ENCODE results near the gene LCP2.

LCP2 gene

DNA sequence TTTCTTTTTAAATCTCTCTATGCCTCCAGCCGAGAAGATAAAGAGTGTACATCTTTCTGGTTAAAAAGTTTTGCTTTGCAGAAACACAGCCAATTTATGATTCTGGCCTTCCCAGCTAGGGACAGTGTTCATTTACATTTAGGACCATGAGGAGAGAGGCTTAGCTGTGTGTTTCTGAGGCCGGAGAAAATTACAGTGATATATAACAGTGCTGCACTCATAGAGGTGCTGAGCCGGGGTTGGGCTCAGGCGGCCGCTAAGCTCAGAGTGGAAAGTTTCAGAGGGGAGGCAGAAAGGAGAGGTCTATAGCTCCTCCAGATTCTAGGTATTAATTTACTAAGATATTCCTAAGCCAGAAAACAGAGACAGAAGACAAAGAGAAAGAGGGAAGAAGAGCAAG, 37.0 kb upstream of the LCP2 start:
- no peak for ATAC-seq
- no peak for TF ChIP-seq CSDC2 (CRISPR knock-in tag; IDR thresholded peaks at IDR 0.05)
- no peak for TF ChIP-seq POU6F1 (CRISPR knock-in tag; IDR thresholded peaks at IDR 0.05; ENCODE audit: borderline replicate concordance, low read depth)
- TF ChIP-seq SNAI2 (CRISPR knock-in tag; IDR thresholded peaks at IDR 0.05), result no peak
- no peak for TF ChIP-seq OSR1 (CRISPR knock-in tag; IDR thresholded peaks at IDR 0.05)

DNA sequence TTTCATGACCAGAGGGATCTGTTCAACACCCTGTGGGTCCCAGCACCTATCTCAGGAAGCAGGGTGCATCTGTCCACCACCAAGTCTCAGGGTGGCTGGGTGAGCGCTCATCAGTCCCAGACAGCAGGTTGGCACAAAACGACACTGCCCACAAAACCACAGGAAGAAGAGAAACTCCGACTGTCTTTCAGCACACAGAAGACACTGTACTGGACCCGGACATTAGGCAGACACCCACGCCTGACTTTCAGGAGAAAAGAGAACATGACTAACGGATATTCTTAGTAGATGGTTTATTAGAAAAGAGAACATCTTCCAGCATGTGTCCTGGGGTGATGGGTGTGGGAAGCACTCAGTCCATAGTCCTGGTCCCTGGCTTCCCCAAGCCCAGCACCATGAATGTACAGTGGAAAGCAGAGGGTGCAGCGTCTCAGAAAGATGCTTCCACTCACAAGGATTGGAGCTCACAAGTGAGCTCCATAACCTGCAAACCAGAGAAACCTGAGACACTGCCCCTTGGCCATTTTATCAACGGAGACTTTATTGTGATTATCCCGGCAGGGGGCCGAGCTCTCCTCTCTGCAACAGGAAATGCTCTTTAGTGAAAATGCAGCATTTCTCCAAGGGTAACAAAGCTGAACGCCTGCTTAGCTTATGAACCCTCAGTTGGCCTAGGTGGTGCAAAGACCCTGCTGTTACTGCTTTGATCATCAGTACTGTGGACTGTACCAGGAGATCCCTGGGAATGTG, 35.8 kb upstream of the LCP2 start:
- TF ChIP-seq ESRRG (CRISPR knock-in tag; IDR thresholded peaks at IDR 0.05), result no peak
- no peak for TF ChIP-seq ZC3H10 (CRISPR knock-in tag; IDR thresholded peaks at IDR 0.05)
- TF ChIP-seq, protein P1, sequence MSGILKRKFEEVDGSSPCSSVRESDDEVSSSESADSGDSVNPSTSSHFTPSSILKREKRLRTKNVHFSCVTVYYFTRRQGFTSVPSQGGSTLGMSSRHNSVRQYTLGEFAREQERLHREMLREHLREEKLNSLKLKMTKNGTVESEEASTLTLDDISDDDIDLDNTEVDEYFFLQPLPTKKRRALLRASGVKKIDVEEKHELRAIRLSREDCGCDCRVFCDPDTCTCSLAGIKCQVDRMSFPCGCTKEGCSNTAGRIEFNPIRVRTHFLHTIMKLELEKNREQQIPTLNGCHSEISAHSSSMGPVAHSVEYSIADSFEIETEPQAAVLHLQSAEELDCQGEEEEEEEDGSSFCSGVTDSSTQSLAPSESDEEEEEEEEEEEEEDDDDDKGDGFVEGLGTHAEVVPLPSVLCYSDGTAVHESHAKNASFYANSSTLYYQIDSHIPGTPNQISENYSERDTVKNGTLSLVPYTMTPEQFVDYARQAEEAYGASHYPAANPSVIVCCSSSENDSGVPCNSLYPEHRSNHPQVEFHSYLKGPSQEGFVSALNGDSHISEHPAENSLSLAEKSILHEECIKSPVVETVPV (CRISPR knock-in tag; IDR thresholded peaks at IDR 0.05), result no peak
- TF ChIP-seq, protein P2, sequence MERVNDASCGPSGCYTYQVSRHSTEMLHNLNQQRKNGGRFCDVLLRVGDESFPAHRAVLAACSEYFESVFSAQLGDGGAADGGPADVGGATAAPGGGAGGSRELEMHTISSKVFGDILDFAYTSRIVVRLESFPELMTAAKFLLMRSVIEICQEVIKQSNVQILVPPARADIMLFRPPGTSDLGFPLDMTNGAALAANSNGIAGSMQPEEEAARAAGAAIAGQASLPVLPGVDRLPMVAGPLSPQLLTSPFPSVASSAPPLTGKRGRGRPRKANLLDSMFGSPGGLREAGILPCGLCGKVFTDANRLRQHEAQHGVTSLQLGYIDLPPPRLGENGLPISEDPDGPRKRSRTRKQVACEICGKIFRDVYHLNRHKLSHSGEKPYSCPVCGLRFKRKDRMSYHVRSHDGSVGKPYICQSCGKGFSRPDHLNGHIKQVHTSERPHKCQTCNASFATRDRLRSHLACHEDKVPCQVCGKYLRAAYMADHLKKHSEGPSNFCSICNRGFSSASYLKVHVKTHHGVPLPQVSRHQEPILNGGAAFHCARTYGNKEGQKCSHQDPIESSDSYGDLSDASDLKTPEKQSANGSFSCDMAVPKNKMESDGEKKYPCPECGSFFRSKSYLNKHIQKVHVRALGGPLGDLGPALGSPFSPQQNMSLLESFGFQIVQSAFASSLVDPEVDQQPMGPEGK (CRISPR knock-in tag; IDR thresholded peaks at IDR 0.05; ENCODE audit: borderline replicate concordance), result no peak
- no peak for TF ChIP-seq ZNF8 (CRISPR knock-in tag; IDR thresholded peaks at IDR 0.05)
- TF ChIP-seq ISL1 (CRISPR knock-in tag; IDR thresholded peaks at IDR 0.05), result no peak
- TF ChIP-seq POU6F1 (CRISPR knock-in tag; IDR thresholded peaks at IDR 0.05; ENCODE audit: borderline replicate concordance, low read depth), result no peak
- no peak for TF ChIP-seq OSR1 (CRISPR knock-in tag; IDR thresholded peaks at IDR 0.05)
- no peak for TF ChIP-seq ZFP30 (CRISPR knock-in tag; IDR thresholded peaks at IDR 0.05)
- no peak for TF ChIP-seq ARNTL (CRISPR knock-in tag; IDR thresholded peaks at IDR 0.05; ENCODE audit: borderline replicate concordance, low read depth)
- no peak for TF ChIP-seq ZFP3 (CRISPR knock-in tag; IDR thresholded peaks at IDR 0.05)
- no peak for TF ChIP-seq ZNF565 (CRISPR knock-in tag; conservative IDR thresholded peaks at IDR 0.05; ENCODE audit: low read depth)
- no peak for ATAC-seq

DNA sequence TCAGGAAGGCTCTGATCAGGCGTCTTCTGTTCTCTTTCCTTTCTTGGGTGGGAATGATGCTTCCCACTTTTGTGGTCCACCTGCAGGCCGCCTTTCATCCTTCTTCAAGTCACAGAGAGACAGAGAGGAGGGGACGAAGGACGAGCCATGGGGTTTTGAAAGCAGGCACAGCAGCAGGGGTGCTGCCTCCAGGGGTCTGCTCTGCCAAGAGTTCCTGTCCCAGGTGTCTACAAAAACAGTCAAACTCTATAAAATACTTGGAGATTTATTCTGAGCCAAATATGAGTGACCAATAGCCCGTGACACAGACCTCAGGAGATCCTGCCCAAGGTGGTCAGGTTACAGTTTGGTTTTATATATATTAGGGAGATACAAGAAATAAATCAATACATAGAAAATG, 34.5 kb upstream of the LCP2 start:
- ATAC-seq, result no peak
- TF ChIP-seq SNAI2 (CRISPR knock-in tag; IDR thresholded peaks at IDR 0.05) (no peak), CREB5 (CRISPR knock-in tag; IDR thresholded peaks at IDR 0.05; ENCODE audit: low read depth) (no peak), ZNF565 (CRISPR knock-in tag; conservative IDR thresholded peaks at IDR 0.05; ENCODE audit: low read depth) (no peak), ZC3H10 (CRISPR knock-in tag; IDR thresholded peaks at IDR 0.05) (no peak), CSDC2 (CRISPR knock-in tag; IDR thresholded peaks at IDR 0.05) (no peak), ZNF70 (CRISPR knock-in tag; IDR thresholded peaks at IDR 0.05) (no peak), GLIS3 (CRISPR knock-in tag; IDR thresholded peaks at IDR 0.05) (no peak), BACH2 (CRISPR knock-in tag; IDR thresholded peaks at IDR 0.05; ENCODE audit: borderline replicate concordance) (no peak), ZFP30 (CRISPR knock-in tag; IDR thresholded peaks at IDR 0.05) (no peak), RARB (CRISPR knock-in tag; IDR thresholded peaks at IDR 0.05) (no peak), TCF4 (CRISPR knock-in tag; IDR thresholded peaks at IDR 0.05; ENCODE audit: borderline replicate concordance) (no peak), TOX (CRISPR knock-in tag; IDR thresholded peaks at IDR 0.05; ENCODE audit: borderline replicate concordance) (no peak), ARNTL (CRISPR knock-in tag; IDR thresholded peaks at IDR 0.05; ENCODE audit: borderline replicate concordance, low read depth) (no peak), ZNF8 (CRISPR knock-in tag; IDR thresholded peaks at IDR 0.05) (no peak), PPARA (CRISPR knock-in tag; IDR thresholded peaks at IDR 0.05; ENCODE audit: borderline replicate concordance) (no peak)
- TF ChIP-seq, protein P1 (CRISPR knock-in tag; IDR thresholded peaks at IDR 0.05), result no peak
- TF ChIP-seq, protein P2 (CRISPR knock-in tag; IDR thresholded peaks at IDR 0.05; ENCODE audit: borderline replicate concordance), result no peak

All from SK-N-SH treated with all-trans-retinoic acid at 6 μM for 48 hours (cell line).